HCT116 (cell line): ENCODE data around the gene CA11. TPM values are rescaled to one million over a fixed set of nuclear protein-coding genes. Genes with fewer than 3 reads are reported as not detected.

ENCODE experiments used
- ATAC-seq: fragments of 200-7000 bp; cut with Tn5 transposase; 2 replicates; pipeline ENCODE4 v1.9.1; 2020; ENCODE audit warnings: mild to moderate bottlenecking, moderate library complexity
- BruUV-seq: library from RNA; stranded (reverse); fragments of 400-500 nt; replicated peaks from 2 replicates; lab custom pipeline; 2021; lab: Mats Ljungman, UMichigan
- CTCF ChIA-PET: fragments of 300-600 bp; sonication (Branson Sonifier 250); formaldehyde crosslinking; loops from one replicate; lab custom pipeline; 2021; ENCODE audit warnings: antibody characterized with exemption; lab: Charles Lee
- POLR2A ChIA-PET: fragments of 300-600, 350-600 bp; sonication (Branson Sonifier 250); formaldehyde crosslinking; loops from one replicate; lab custom pipeline; 2021; ENCODE audit warnings: antibody characterized with exemption; lab: Charles Lee
- RAD21 ChIA-PET, 2 experiments: fragments of 300-600 bp; sonication (Branson Sonifier 250); formaldehyde crosslinking; loops; one replicate each; lab custom pipeline; 2023; ENCODE audit warnings: low total read pairs in 2 of 2; ENCODE audit not compliant: uncharacterized antibody in 2 of 2, unreplicated experiment in 2 of 2, low non-redundant PET in 1 of 2; lab: Charles Lee
- DNase-seq: peaks from one replicate; pipeline ENCODE4 v3.0.0-alpha.2; 2010; ENCODE audit warnings: low read depth, low spot score
- H2AFZ ChIP-seq: fragments of 200-600 bp; shearing (Covaris generic), sonication (generic); 2 replicates; pipeline ENCODE4 v1.6.1; 2017; ENCODE audit warnings: low read depth, mixed run types, mixed read lengths, antibody characterized with exemption, low read length; ENCODE audit not compliant: poor library complexity, severe bottlenecking
- H3K27ac ChIP-seq: 2 replicates; pipeline ENCODE4 v1.5.1; 2012; ENCODE audit warnings: low read depth, low read length
- H3K27me3 ChIP-seq: fragments of 200-600 bp; sonication (generic); 2 replicates; pipeline ENCODE4 v1.6.1; 2016; ENCODE audit warnings: mixed run types, low read length, mixed read lengths; ENCODE audit not compliant: insufficient read depth
- H3K36me3 ChIP-seq, 2 experiments: fragments of 200-500 bp in 1 of 2; fragments of 200-600 bp in 1 of 2; sonication (Bioruptor generic) in 1 of 2; sonication (generic) in 1 of 2; 2 replicates each; pipeline versions ENCODE4 v1.5.1 to v1.6.1; 2014 to 2016; ENCODE audit warnings: low read length in 2 of 2, inconsistent platforms in 1 of 2, mixed read lengths in 1 of 2, mixed run types in 1 of 2; ENCODE audit not compliant: insufficient read depth in 2 of 2, control insufficient read depth in 1 of 2
- H3K4me1 ChIP-seq, 2 experiments: fragments of 200-600 bp in 1 of 2; sonication (generic) in 1 of 2; 2 replicates each; pipeline versions ENCODE4 v1.5.1 to v1.6.1; 2012 to 2017; ENCODE audit warnings: low read length in 2 of 2, inconsistent platforms in 1 of 2, mild to moderate bottlenecking in 1 of 2, mixed read lengths in 1 of 2, mixed run types in 1 of 2, moderate library complexity in 1 of 2; ENCODE audit not compliant: insufficient read depth in 2 of 2, control insufficient read depth in 1 of 2
- H3K4me2 ChIP-seq: fragments of 200-600 bp; sonication (generic); 2 replicates; pipeline ENCODE4 v1.6.1; 2017; ENCODE audit warnings: mixed run types, low read length, mixed read lengths
- H3K4me3 ChIP-seq, 2 experiments: fragments of 200-600 bp in 1 of 2; sonication (generic) in 1 of 2; replicated peaks in 1 of 2; 2 replicates each; pipeline ENCODE4 v1.5.1; 2011 to 2016; ENCODE audit warnings: low read length in 2 of 2, control low read depth in 1 of 2, low read depth in 1 of 2, mild to moderate bottlenecking in 1 of 2, mixed read lengths in 1 of 2, mixed run types in 1 of 2
- H3K79me2 ChIP-seq: fragments of 200-600 bp; sonication (generic); 2 replicates; pipeline ENCODE4 v1.6.1; 2017; ENCODE audit warnings: mild to moderate bottlenecking, mixed run types, low read length, moderate library complexity, mixed read lengths; ENCODE audit not compliant: insufficient read depth
- H3K9ac ChIP-seq: fragments of 200-600 bp; sonication (generic); 2 replicates; pipeline ENCODE4 v1.6.1; 2016; ENCODE audit warnings: low read length, mixed read lengths
- H3K9me2 ChIP-seq: fragments of 200-600 bp; sonication (generic), shearing (Covaris generic); 2 replicates; pipeline ENCODE4 v1.6.1; 2017; ENCODE audit warnings: mixed run types, mild to moderate bottlenecking, moderate library complexity; ENCODE audit not compliant: insufficient read depth
- H3K9me3 ChIP-seq, 2 experiments: fragments of 200-500 bp in 1 of 2; fragments of 200-600 bp in 1 of 2; sonication (Bioruptor generic) in 1 of 2; sonication (generic) in 1 of 2; 2 replicates each; pipeline ENCODE4 v1.6.1; 2014 to 2017; ENCODE audit warnings: low read length in 2 of 2, mixed read lengths in 2 of 2, inconsistent platforms in 1 of 2, low read depth in 1 of 2, mild to moderate bottlenecking in 1 of 2, mixed run types in 1 of 2, moderate library complexity in 1 of 2; ENCODE audit not compliant: control insufficient read depth in 1 of 2, insufficient read depth in 1 of 2
- H4K20me1 ChIP-seq: fragments of 200-600 bp; sonication (generic), shearing (Covaris generic); 2 replicates; pipeline ENCODE4 v1.6.1; 2017; ENCODE audit warnings: mixed run types, mild to moderate bottlenecking, moderate library complexity; ENCODE audit not compliant: insufficient read depth
- CBX3 ChIP-seq: IDR thresholded peaks from 2 replicates; pipeline ENCODE4 v1.6.1; 2012; ENCODE audit warnings: low read depth
- EZH2phosphoT487 ChIP-seq: fragments of 200-600 bp; IDR thresholded peaks from 2 replicates; pipeline ENCODE4 v1.6.1; 2018; ENCODE audit warnings: antibody characterized with exemption, borderline replicate concordance
- ZFX ChIP-seq: fragments of 450-650 bp; IDR thresholded peaks from 2 replicates; pipeline ENCODE4 v1.6.1; 2017
- ZNF274 ChIP-seq: fragments of 200-500 bp; sonication (Bioruptor generic); IDR thresholded peaks from 2 replicates; pipeline ENCODE4 v1.6.1; 2014; ENCODE audit warnings: mild to moderate bottlenecking, low read depth, low read length, inconsistent platforms
- intact Hi-C: fragments of 100-400 bp; cut with micrococcal nuclease; formaldehyde crosslinking; loops from 2 replicates; pipeline ENCODE4 v1.10.0; 2022
- total RNA-seq: library from RNA; stranded (reverse); gene quantifications from one replicate; pipeline ENCODE4 v1.2.1, GENCODE V29; 2021; ENCODE audit not compliant: unreplicated experiment
- TF ChIP-seq, protein P1 (sequence below), 3 experiments: fragments of 200-600 bp in 1 of 3; sonication (generic) in 1 of 3; IDR thresholded peaks in 2 of 3; conservative IDR thresholded peaks in 1 of 3; 2 replicates each; pipeline ENCODE4 v1.5.1; 2012 to 2017; ENCODE audit warnings: low read depth in 2 of 3, low read length in 2 of 3, antibody characterized with exemption in 1 of 3, borderline replicate concordance in 1 of 3, control low read depth in 1 of 3, mild to moderate bottlenecking in 1 of 3, mixed read lengths in 1 of 3, mixed run types in 1 of 3, moderate library complexity in 1 of 3; ENCODE audit not compliant: insufficient read depth in 1 of 3

Gene CA11
- total RNA-seq, 1 experiment from 2014 or later = 29.6 TPM

DNA sequence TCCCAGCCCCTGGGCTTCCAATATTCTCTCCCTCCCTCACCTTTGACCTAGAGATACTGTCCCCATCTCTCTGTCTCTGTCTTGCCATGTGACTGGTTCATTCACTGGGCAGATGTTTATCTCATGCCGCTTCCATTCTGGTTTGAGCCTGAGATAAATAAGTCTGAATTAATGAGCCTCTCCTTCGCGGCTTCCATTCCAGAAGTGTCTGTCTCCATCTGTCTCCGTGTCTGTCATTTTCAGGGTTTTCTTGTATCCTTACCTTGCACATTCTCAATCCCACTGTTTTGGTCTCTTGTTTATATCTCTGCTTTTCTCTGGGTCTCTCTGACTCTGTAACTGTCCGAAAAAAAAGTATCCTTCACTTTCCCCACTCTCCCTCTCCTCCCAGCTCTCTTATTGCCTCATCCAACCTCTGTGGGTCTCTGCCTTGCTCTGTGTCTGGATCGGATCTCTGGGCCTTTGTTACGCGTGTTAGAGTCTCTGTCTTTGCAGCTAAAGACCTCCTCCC is 22.4 kb downstream of the CA11 start:
- H3K79me2 ChIP-seq = peaks cover 36% of the 10 kb centered on the region
- no peaks in the 10 kb centered on the region for H3K27me3 ChIP-seq
- ATAC-seq (no peak), DNase-seq (no peak)
- H3K27ac ChIP-seq = peak overlapping the region; percentile 64
- H3K4me3 ChIP-seq = peak overlapping the region; percentile 36 to 40
- H3K4me1 ChIP-seq = peaks cover 23 to 34% of the 10 kb centered on the region in 2 experiments
- no peak for TF ChIP-seq CBX3
- peaks cover 0 to 1% of the 10 kb centered on the region in 2 experiments; a peak in 2 of 4 replicates for H3K36me3 ChIP-seq
- intact Hi-C loops = no loop called here
- H4K20me1 ChIP-seq = no peaks in the 10 kb centered on the region
- H3K9ac ChIP-seq = peak overlapping the region; percentile 49
- no peaks in the 10 kb centered on the region for H3K9me3 ChIP-seq
- H2AFZ ChIP-seq = no peak overlapping the region
- BruUV-seq = no TSS peak
- ChIA-PET CTCF (interaction anchor here (1.0 kb wide), 1 partner anchor 219 kb away, joined by 3 read pairs; no protein-coding TSS in a partner anchor), RAD21 (interaction anchor here in 1 of 2 experiments (0.6 kb wide), 1 partner anchor 11 kb away, joined by 3 read pairs; no protein-coding TSS in a partner anchor), POLR2A (interaction anchor here (0.9 to 1.3 kb wide), 6 partner anchors 9 to 121 kb away, joined by 4 to 7 read pairs (median 4); partner anchors contain the start of gene FAM83E)
- H3K9me2 ChIP-seq = no peaks in the 10 kb centered on the region
- H3K4me2 ChIP-seq = peak overlapping the region; percentile 82

DNA sequence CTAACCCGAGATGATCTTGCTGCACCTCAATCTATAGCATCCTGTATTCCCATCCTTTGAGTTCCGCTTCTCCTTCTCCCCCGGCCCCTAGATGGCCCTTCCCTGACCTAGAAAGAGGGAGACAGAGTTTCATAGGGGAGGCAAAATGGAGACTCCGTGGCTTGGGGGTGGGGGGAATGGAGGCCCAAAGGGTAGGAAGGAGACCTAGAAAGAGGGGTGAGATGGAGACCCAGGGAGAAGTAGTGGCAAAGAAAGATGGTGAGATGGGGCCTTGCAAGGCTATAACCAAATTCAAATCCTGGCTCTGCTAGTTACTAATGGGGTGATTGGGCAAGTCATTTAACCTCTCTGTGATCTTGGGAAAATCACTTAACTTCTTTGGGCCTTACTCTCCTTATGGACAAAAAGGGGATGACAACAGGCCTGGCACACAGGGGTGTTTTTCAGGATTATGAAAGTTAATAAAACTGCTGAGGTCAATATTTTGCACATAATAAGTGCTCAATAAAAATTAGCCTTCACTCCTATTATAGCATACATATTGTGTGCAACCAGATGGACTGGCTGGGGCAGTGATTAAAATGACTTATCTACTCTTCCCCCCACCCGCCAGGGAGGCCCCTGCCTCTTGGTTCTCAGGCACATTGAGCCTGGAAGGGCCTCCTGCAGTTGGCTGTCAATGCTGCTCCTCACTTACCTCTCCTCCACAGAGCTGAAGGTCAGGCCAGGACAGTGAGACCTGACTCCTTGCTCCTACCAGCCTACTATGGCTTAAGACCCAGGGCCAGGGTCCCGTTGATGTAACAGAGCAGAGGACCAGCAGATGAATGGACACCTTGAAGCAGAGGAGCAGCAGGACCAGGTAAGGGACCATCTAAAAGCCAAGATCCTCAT is 26.0 kb downstream of the CA11 start:
- RAD21 ChIA-PET = interaction anchor here in 1 of 2 experiments (0.6 to 1.0 kb wide), 4 partner anchors 10 to 221 kb away, joined by 3 read pairs; no protein-coding TSS in a partner anchor
- Histone ChIP-seq H3K4me3 (peak overlapping the region; percentile 56 to 93), H3K27me3 (no peaks in the 10 kb centered on the region), H3K4me1 (peaks cover 41 to 54% of the 10 kb centered on the region in 2 experiments), H4K20me1 (peaks cover 34% of the 10 kb centered on the region; the same call in 1 of the 2 replicates), H3K36me3 (peaks cover 20 to 37% of the 10 kb centered on the region in 2 experiments), H3K9ac (peak overlapping the region; percentile 99)
- intact Hi-C loops = no loop called here
- TSS peak; percentile 83 for BruUV-seq
- CTCF ChIA-PET = interaction anchor here (0.8 to 1.3 kb wide), 6 partner anchors 8 to 114 kb away, joined by 3 to 9 read pairs (median 4); partner anchors contain the start of gene CA11
- ATAC-seq (no peak), DNase-seq (no peak)
- POLR2A ChIA-PET = interaction anchor here (0.6 to 2.4 kb wide), 30 partner anchors 8 to 374 kb away, joined by 3 to 31 read pairs (median 5); partner anchors contain the start of genes CA11, DBP, GYS1 and RUVBL2
- TF ChIP-seq, protein P1, sequence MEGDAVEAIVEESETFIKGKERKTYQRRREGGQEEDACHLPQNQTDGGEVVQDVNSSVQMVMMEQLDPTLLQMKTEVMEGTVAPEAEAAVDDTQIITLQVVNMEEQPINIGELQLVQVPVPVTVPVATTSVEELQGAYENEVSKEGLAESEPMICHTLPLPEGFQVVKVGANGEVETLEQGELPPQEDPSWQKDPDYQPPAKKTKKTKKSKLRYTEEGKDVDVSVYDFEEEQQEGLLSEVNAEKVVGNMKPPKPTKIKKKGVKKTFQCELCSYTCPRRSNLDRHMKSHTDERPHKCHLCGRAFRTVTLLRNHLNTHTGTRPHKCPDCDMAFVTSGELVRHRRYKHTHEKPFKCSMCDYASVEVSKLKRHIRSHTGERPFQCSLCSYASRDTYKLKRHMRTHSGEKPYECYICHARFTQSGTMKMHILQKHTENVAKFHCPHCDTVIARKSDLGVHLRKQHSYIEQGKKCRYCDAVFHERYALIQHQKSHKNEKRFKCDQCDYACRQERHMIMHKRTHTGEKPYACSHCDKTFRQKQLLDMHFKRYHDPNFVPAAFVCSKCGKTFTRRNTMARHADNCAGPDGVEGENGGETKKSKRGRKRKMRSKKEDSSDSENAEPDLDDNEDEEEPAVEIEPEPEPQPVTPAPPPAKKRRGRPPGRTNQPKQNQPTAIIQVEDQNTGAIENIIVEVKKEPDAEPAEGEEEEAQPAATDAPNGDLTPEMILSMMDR (IDR thresholded peaks at IDR 0.05 in 2 of 3, conservative IDR thresholded peaks at IDR 0.05 in 1 of 3; ENCODE audit: borderline replicate concordance in 1 of 3, insufficient read depth in 1 of 3, low read depth in 2 of 3, low read length in 2 of 3) = no peak
- TF ChIP-seq ZFX (0 out of 2 replicates have a peak, but pooled peaks have one; percentile 46), EZH2phosphoT487 (no peak), ZNF274 (no peak)
- TF ChIP-seq, all 23 proteins: peak for 1
- Histone ChIP-seq H3K79me2 (peaks cover 62% of the 10 kb centered on the region), H3K27ac (peak overlapping the region; percentile 86), H3K9me2 (no peaks in the 10 kb centered on the region), H3K9me3 (no peaks in the 10 kb centered on the region), H3K4me2 (peak overlapping the region; percentile 87), H2AFZ (no peak overlapping the region)
